Calu3 (cell line): ENCODE measurements around the gene GRIK3. TPM values are rescaled to one million over a fixed set of nuclear protein-coding genes. Genes with fewer than 3 reads are reported as not detected.

Experiments
- BruUV-seq: library from RNA; stranded (reverse); fragments of 400-500 nt; replicated peaks from 2 replicates; lab custom pipeline; 2021; lab: Mats Ljungman, UMichigan
- CTCF ChIA-PET: fragments of 300-600 bp; sonication (Branson Sonifier 250); formaldehyde crosslinking; loops from one replicate; lab custom pipeline; 2022; ENCODE audit warnings: antibody characterized with exemption; lab: Charles Lee
- DNase-seq: peaks from one replicate; pipeline ENCODE4 v3.0.0; 2022
- H3K27ac Mint-ChIP-seq: one replicate; pipeline ENCODE4 v1.8.0; 2022; ENCODE audit warnings: mixed read lengths; ENCODE audit not compliant: unreplicated experiment
- H3K27me3 Mint-ChIP-seq: one replicate; pipeline ENCODE4 v1.8.0; 2022; ENCODE audit warnings: mixed read lengths; ENCODE audit not compliant: unreplicated experiment
- H3K36me3 Mint-ChIP-seq: one replicate; pipeline ENCODE4 v1.8.0; 2022; ENCODE audit warnings: mild to moderate bottlenecking, moderate library complexity, mixed read lengths; ENCODE audit not compliant: insufficient read depth, unreplicated experiment
- H3K4me1 Mint-ChIP-seq: one replicate; pipeline ENCODE4 v1.8.0; 2022; ENCODE audit warnings: mild to moderate bottlenecking, low read depth, mixed read lengths; ENCODE audit not compliant: unreplicated experiment
- H3K4me3 Mint-ChIP-seq: one replicate; pipeline ENCODE4 v1.8.0; 2022; ENCODE audit warnings: mild to moderate bottlenecking, low read depth, moderate library complexity, mixed read lengths; ENCODE audit not compliant: unreplicated experiment
- H3K9me3 Mint-ChIP-seq: one replicate; pipeline ENCODE4 v1.8.0; 2022; ENCODE audit warnings: low read depth, mixed read lengths; ENCODE audit not compliant: unreplicated experiment
- intact Hi-C: fragments of 100-400 bp; cut with micrococcal nuclease; formaldehyde crosslinking; loops from one replicate; pipeline ENCODE4 v1.10.0; 2022; ENCODE audit not compliant: unreplicated experiment
- total RNA-seq: library from RNA; stranded (reverse); gene quantifications from 2 replicates; pipeline ENCODE4 v1.2.3, GENCODE V29; 2022
- TF ChIP-seq, protein P1 (sequence below): fragments of 200-600 bp; IDR thresholded peaks from one replicate; pipeline ENCODE4 v1.8.0; 2022; ENCODE audit warnings: antibody characterized with exemption; ENCODE audit not compliant: unreplicated experiment

The GRIK3 gene
- total RNA-seq, 1 experiment from 2014 or later, result not detected

DNA sequence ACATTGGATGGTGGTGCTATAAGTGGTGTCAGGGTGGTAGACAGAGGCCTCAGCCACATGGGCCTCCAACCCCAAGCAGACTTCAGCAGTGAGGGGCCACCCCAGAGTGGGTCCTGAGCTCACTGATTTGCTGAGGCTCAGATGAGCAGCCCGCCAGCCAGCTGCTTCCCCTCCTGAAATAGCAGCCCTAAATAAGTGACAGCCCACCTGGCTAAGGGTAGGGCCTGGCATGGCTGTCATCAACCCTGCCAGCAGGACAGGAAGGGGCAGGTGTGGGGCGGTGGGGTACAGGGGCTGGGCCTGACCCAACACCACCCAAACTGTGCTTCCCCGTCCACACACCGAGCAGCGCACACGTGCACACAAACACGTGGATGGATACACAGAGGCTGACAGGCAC, 79.3 kb downstream of the GRIK3 start:
- no peaks in the 10 kb centered on the region for H3K36me3 Mint-ChIP-seq
- no peak overlapping the region for H3K27ac Mint-ChIP-seq
- no peak overlapping the region for H3K4me3 Mint-ChIP-seq
- peaks cover 91% of the 10 kb centered on the region for H3K27me3 Mint-ChIP-seq
- no peak for DNase-seq
- TF ChIP-seq, protein P1, sequence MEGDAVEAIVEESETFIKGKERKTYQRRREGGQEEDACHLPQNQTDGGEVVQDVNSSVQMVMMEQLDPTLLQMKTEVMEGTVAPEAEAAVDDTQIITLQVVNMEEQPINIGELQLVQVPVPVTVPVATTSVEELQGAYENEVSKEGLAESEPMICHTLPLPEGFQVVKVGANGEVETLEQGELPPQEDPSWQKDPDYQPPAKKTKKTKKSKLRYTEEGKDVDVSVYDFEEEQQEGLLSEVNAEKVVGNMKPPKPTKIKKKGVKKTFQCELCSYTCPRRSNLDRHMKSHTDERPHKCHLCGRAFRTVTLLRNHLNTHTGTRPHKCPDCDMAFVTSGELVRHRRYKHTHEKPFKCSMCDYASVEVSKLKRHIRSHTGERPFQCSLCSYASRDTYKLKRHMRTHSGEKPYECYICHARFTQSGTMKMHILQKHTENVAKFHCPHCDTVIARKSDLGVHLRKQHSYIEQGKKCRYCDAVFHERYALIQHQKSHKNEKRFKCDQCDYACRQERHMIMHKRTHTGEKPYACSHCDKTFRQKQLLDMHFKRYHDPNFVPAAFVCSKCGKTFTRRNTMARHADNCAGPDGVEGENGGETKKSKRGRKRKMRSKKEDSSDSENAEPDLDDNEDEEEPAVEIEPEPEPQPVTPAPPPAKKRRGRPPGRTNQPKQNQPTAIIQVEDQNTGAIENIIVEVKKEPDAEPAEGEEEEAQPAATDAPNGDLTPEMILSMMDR, result no peak
- no TSS peak for BruUV-seq
- intact Hi-C loops, result no loop called here
- peaks cover 5% of the 10 kb centered on the region for H3K9me3 Mint-ChIP-seq
- no peaks in the 10 kb centered on the region for H3K4me1 Mint-ChIP-seq
- CTCF ChIA-PET, result no interaction called here

DNA sequence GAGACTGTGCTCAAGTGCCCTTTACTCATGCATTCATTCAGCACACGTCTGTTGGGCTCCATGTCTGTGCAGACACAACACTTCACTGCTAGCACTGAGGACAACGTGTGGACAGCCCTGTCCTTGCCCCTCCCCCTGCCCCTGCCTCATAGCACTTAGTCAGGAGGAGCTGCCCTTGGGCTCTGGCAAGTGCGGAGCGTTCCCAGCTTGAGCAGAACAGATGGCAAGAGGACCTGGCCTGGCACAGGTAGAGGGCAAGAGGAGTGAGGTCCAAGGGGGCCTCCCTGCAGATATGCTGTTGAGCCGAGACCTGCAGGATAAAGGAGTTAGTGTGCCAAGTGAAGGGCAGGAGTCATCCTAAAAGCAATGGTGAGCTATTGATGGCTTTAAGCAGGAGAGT, 81.3 kb downstream of the GRIK3 start:
- TF ChIP-seq, protein P1, result no peak
- no peaks in the 10 kb centered on the region for H3K4me1 Mint-ChIP-seq
- peaks cover 2% of the 10 kb centered on the region for H3K9me3 Mint-ChIP-seq
- H3K36me3 Mint-ChIP-seq, result no peaks in the 10 kb centered on the region
- peaks cover 99% of the 10 kb centered on the region for H3K27me3 Mint-ChIP-seq
- DNase-seq, result no peak
- no TSS peak for BruUV-seq
- intact Hi-C loops, result no loop called here
- H3K4me3 Mint-ChIP-seq, result no peak overlapping the region
- CTCF ChIA-PET, result no interaction called here
- no peak overlapping the region for H3K27ac Mint-ChIP-seq

DNA sequence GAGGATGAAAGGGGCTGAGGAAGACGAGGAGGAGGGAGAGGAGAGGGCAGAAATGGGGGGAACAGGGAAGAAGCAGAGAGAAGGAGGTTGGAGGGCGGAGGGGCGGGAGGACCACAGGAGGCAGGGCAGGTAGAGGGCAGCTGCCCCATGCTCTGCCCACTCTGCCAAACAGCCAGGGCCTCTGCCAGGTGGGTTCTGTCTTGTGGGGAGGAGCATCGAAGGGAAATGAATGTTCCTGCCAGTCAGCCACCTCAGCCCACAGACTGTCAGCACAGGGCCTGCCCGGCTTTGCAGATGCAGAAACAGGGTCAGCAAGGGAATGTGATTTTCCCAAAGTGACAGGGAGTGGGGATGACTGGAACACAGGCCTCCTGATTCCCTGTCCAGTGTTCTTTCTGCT, 82.6 kb downstream of the GRIK3 start:
- Mint-ChIP-seq H3K27ac (no peak overlapping the region), H3K36me3 (no peaks in the 10 kb centered on the region), H3K9me3 (no peaks in the 10 kb centered on the region), H3K4me3 (no peak overlapping the region), H3K4me1 (no peaks in the 10 kb centered on the region), H3K27me3 (peaks cover 99% of the 10 kb centered on the region)
- TF ChIP-seq, protein P1, result no peak
- no TSS peak for BruUV-seq
- intact Hi-C loops, result no loop called here
- CTCF ChIA-PET, result no interaction called here
- DNase-seq, result no peak

DNA sequence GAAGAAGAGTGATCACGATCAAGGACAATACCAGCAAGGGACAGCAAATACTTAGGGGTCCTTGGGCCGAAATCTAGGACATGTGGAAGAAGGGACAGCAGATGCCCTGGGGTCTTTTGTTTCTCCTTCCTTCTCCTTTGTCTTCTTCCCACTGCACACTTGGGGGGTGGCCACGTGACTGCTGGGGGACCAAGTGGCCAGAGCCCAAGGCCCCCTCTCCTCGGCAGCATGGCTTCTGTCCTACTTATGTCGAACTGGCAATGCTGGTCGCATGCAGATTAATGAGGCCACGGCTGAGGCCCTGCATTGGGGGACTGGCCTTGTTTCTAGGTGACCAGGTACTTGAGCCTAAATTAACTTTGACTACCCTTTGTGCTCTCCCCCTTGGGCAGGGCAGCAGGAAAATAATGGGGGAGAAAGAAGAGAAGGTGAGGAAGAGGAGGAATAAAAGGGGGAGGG, 83.0 kb downstream of the GRIK3 start:
- Mint-ChIP-seq H3K27ac (no peak overlapping the region), H3K4me3 (no peak overlapping the region), H3K36me3 (no peaks in the 10 kb centered on the region), H3K4me1 (no peaks in the 10 kb centered on the region), H3K27me3 (peaks cover 99% of the 10 kb centered on the region), H3K9me3 (no peaks in the 10 kb centered on the region)
- intact Hi-C loops, result no loop called here
- no peak for DNase-seq
- TF ChIP-seq, protein P1, result no peak
- no TSS peak for BruUV-seq
- CTCF ChIA-PET, result no interaction called here
